ENCODE data around the gene KIAA1328.

DNA sequence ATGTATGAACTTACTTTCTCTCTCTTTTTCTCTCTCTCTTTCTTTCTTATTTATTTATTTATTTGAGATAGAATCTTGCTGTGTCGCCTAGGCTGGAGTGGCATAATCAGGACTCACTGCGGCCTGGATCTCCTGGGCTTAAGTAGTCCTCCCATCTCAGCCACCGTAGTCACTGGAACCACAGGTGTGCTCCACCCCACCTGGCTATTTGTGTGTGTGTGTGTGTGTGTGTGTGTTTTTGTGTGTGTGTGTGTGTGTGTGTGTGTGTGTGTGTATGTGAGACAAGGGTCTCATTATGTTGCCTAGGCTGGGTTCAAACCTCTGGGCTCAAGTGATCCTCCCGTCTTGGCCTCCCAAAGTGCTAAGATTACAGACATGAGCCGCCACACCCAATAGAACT is 64.3 kb downstream of the KIAA1328 start:
- TF ChIP-seq, protein P1, sequence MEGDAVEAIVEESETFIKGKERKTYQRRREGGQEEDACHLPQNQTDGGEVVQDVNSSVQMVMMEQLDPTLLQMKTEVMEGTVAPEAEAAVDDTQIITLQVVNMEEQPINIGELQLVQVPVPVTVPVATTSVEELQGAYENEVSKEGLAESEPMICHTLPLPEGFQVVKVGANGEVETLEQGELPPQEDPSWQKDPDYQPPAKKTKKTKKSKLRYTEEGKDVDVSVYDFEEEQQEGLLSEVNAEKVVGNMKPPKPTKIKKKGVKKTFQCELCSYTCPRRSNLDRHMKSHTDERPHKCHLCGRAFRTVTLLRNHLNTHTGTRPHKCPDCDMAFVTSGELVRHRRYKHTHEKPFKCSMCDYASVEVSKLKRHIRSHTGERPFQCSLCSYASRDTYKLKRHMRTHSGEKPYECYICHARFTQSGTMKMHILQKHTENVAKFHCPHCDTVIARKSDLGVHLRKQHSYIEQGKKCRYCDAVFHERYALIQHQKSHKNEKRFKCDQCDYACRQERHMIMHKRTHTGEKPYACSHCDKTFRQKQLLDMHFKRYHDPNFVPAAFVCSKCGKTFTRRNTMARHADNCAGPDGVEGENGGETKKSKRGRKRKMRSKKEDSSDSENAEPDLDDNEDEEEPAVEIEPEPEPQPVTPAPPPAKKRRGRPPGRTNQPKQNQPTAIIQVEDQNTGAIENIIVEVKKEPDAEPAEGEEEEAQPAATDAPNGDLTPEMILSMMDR (IDR thresholded peaks at IDR 0.05): no peak
- TF ChIP-seq POLR2A (IDR thresholded peaks at IDR 0.05; ENCODE audit: low read depth) (no peak), EP300 (IDR thresholded peaks at IDR 0.05) (no peak), POLR2AphosphoS5 (IDR thresholded peaks at IDR 0.05) (no peak)
